K562 (cell line): ENCODE measurements around the gene UBXN1.

Experiments used
- HES1 ChIP-seq: fragments of 450-650 bp; IDR thresholded peaks from 2 replicates; pipeline ENCODE4 v1.6.1; 2016; ENCODE audit warnings: low read depth, mild to moderate bottlenecking, moderate library complexity
- MAFF ChIP-seq: IDR thresholded peaks from 2 replicates; pipeline ENCODE4 v1.6.1; 2012; ENCODE audit warnings: low read length, improper control_type of control experiment
- POLR2AphosphoS5 ChIP-seq: IDR thresholded peaks from 2 replicates; pipeline ENCODE4 v1.6.1; 2011; ENCODE audit warnings: mild to moderate bottlenecking, low read depth, low read length, moderate library complexity; ENCODE audit not compliant: control insufficient read depth, insufficient read depth
- ZFP36 ChIP-seq: fragments of 150-350 bp; IDR thresholded peaks from 2 replicates; pipeline ENCODE4 v1.6.1; 2018; ENCODE audit warnings: low read length, low read depth; ENCODE audit not compliant: partially characterized antibody
- TF ChIP-seq, protein P1 (sequence below): fragments of 250-450 bp; sonication (Bioruptor Pico); IDR thresholded peaks from 2 replicates; pipeline ENCODE4 v1.8.0; 2022; ENCODE audit warnings: moderate library complexity, mild to moderate bottlenecking, inconsistent platforms

DNA sequence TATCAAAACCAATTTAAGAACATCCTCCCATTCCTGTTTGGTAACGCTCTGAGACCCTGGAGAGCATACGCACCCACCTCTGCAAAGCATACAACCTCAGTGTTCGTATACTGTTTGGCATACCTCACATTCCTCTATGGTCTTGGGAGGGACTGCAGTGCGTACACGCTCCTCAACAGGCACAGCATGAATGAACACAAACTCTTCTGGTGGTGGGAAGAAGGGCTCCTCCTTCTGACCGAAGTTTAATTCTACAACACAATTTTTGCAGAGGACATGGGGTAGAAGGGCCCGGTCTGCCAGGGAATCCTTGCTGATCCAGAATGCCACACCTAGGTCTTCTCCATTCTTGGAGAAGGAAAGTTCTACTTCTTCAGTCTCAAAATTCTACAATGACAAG, 43.1 kb upstream of the UBXN1 start:
- no peak for TF ChIP-seq HES1
- TF ChIP-seq, protein P1, sequence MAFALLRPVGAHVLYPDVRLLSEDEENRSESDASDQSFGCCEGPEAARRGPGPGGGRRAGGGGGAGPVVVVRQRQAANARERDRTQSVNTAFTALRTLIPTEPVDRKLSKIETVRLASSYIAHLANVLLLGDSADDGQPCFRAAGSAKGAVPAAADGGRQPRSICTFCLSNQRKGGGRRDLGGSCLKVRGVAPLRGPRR = no peak
- no peak for TF ChIP-seq ZFP36
- TF ChIP-seq MAFF = no peak
- TF ChIP-seq POLR2AphosphoS5 = no peak
